ENCODE measurements around the gene NUDT5.
A peak's percentile ranks its signal among the peaks of the same experiment; 100 is the strongest.

The NUDT5 gene

DNA sequence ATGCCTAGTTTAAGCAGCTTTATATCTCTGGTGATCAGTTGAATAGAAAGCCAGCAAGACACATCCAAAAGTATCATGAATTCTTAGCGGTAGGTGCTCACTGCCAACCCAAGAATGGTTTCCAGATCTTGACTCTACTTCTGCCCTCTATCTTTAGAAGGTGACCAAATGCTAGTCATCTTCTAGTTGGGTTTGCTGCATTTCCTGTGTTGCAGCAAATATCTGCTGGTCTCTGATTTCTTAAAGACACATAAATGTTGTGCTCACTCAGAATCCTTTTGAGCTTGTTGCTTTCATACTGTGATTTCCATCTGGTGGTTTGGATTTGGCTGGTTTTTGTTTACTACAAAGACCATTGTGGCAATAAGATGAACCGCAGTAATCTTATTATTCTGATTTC is 2.5 kb upstream of the NUDT5 start:
- Histone ChIP-seq H3K9me3 (ENCODE audit: control insufficient read depth, low read length) (no peaks in the 10 kb centered on the region), H3K4me3 (ENCODE audit: low read depth, low read length) (no peak overlapping the region), H3K27me3 (ENCODE audit: control insufficient read depth, insufficient read depth, low read length) (no peaks in the 10 kb centered on the region), H3K79me2 (peaks cover 46% of the 10 kb centered on the region), H3K27ac (no peak overlapping the region), H2AFZ (no peak overlapping the region), H3K9ac (no peak overlapping the region), H3K4me2 (ENCODE audit: low read length) (no peak overlapping the region), H3K36me3 (ENCODE audit: control insufficient read depth, insufficient read depth, low read length) (no peaks in the 10 kb centered on the region), H3K4me1 (peaks cover 10% of the 10 kb centered on the region)
- TF ChIP-seq, protein P1, sequence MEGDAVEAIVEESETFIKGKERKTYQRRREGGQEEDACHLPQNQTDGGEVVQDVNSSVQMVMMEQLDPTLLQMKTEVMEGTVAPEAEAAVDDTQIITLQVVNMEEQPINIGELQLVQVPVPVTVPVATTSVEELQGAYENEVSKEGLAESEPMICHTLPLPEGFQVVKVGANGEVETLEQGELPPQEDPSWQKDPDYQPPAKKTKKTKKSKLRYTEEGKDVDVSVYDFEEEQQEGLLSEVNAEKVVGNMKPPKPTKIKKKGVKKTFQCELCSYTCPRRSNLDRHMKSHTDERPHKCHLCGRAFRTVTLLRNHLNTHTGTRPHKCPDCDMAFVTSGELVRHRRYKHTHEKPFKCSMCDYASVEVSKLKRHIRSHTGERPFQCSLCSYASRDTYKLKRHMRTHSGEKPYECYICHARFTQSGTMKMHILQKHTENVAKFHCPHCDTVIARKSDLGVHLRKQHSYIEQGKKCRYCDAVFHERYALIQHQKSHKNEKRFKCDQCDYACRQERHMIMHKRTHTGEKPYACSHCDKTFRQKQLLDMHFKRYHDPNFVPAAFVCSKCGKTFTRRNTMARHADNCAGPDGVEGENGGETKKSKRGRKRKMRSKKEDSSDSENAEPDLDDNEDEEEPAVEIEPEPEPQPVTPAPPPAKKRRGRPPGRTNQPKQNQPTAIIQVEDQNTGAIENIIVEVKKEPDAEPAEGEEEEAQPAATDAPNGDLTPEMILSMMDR (IDR thresholded peaks at IDR 0.05) = no peak

GRCh38 chr10:12196531-12197211 is 980 bp upstream of the NUDT5 start:
- H3K36me3 ChIP-seq (ENCODE audit: control insufficient read depth, insufficient read depth, low read length) = no peaks in the 10 kb centered on the region
- H3K27me3 ChIP-seq (ENCODE audit: control insufficient read depth, insufficient read depth, low read length) = no peaks in the 10 kb centered on the region
- peak overlapping the region; percentile 89 for H3K4me3 ChIP-seq (ENCODE audit: low read depth, low read length)
- H3K4me2 ChIP-seq (ENCODE audit: low read length) = peak overlapping the region; percentile 92
- peaks cover 39% of the 10 kb centered on the region for H3K79me2 ChIP-seq
- H3K9me3 ChIP-seq (ENCODE audit: control insufficient read depth, low read length) = no peaks in the 10 kb centered on the region
- peak overlapping the region; percentile 8 for H3K9ac ChIP-seq
- peak overlapping the region; percentile 94 for H3K27ac ChIP-seq
- H2AFZ ChIP-seq = peak overlapping the region; percentile 95
- TF ChIP-seq, protein P1 (IDR thresholded peaks at IDR 0.05) = no peak
- H3K4me1 ChIP-seq = peaks cover 10% of the 10 kb centered on the region

- peaks cover 10% of the 10 kb centered on the region for H3K4me1 ChIP-seq
Observed at GRCh38 chr10:12195281-12195602, 449 bp downstream of the NUDT5 start.

GRCh38 chr10:12194752-12195271 is 879 bp downstream of the NUDT5 start:
- Histone ChIP-seq H3K27ac (peak overlapping the region; percentile 94), H2AFZ (peak overlapping the region; percentile 95), H3K4me2 (ENCODE audit: low read length) (peak overlapping the region; percentile 92), H3K4me1 (peaks cover 10% of the 10 kb centered on the region), H3K79me2 (peaks cover 32% of the 10 kb centered on the region), H3K27me3 (ENCODE audit: control insufficient read depth, insufficient read depth, low read length) (no peaks in the 10 kb centered on the region), H3K36me3 (ENCODE audit: control insufficient read depth, insufficient read depth, low read length) (no peaks in the 10 kb centered on the region), H3K9me3 (ENCODE audit: control insufficient read depth, low read length) (no peaks in the 10 kb centered on the region), H3K4me3 (ENCODE audit: low read depth, low read length) (peak overlapping the region; percentile 89), H3K9ac (no peak overlapping the region)
- TF ChIP-seq, protein P1 (IDR thresholded peaks at IDR 0.05) = no peak

More at GRCh38 chr10:12195281-12195602, 449 bp downstream of the NUDT5 start:
- no peaks in the 10 kb centered on the region for H3K27me3 ChIP-seq (ENCODE audit: control insufficient read depth, insufficient read depth, low read length)
- TF ChIP-seq, protein P1 (IDR thresholded peaks at IDR 0.05) = no peak
- H3K79me2 ChIP-seq = peaks cover 29% of the 10 kb centered on the region
- H2AFZ ChIP-seq = peak overlapping the region; percentile 95
- H3K9me3 ChIP-seq (ENCODE audit: control insufficient read depth, low read length) = no peaks in the 10 kb centered on the region
- peak overlapping the region; percentile 30 for H3K9ac ChIP-seq
- H3K4me3 ChIP-seq (ENCODE audit: low read depth, low read length) = peak overlapping the region; percentile 89
- peak overlapping the region; percentile 92 for H3K4me2 ChIP-seq (ENCODE audit: low read length)
- no peaks in the 10 kb centered on the region for H3K36me3 ChIP-seq (ENCODE audit: control insufficient read depth, insufficient read depth, low read length)
- H3K27ac ChIP-seq = peak overlapping the region; percentile 94

DNA sequence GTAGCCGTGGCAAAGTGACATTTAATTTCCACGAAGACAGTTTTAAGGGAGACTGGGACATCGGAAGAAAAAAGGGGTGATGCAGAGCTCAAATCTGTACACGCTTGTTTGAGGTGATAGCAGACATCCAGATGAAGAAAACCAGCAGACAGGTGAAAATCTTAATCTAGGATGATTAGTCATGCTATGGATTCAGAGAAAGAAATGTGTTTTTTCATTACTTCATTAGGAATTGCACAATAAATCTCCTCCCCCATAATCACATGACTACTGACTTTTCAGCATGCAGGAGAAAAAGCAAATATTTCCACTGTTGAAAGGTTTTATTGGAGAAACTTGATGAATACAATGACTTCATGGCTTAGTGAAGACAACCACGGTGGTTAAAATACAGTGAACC is 2.5 kb downstream of the NUDT5 start:
- Histone ChIP-seq H3K36me3 (ENCODE audit: control insufficient read depth, insufficient read depth, low read length) (no peaks in the 10 kb centered on the region), H3K27ac (no peak overlapping the region), H3K9me3 (ENCODE audit: control insufficient read depth, low read length) (no peaks in the 10 kb centered on the region), H2AFZ (no peak overlapping the region), H3K79me2 (peaks cover 34% of the 10 kb centered on the region), H3K4me3 (ENCODE audit: low read depth, low read length) (no peak overlapping the region), H3K4me2 (ENCODE audit: low read length) (no peak overlapping the region), H3K4me1 (peaks cover 10% of the 10 kb centered on the region), H3K27me3 (ENCODE audit: control insufficient read depth, insufficient read depth, low read length) (no peaks in the 10 kb centered on the region), H3K9ac (no peak overlapping the region)
- TF ChIP-seq, protein P1 (IDR thresholded peaks at IDR 0.05) = no peak
